Measurements from ENCODE around the gene HLA-A. TPM values are rescaled to one million over a fixed set of nuclear protein-coding genes. Genes with fewer than 3 reads are reported as not detected.

The HLA-A gene
- total and polyA plus RNA-seq, 2 of the 13 experiments (the other 11 are each of a cell fraction or from before 2014, with no cell fraction given): 345 to 527 TPM

DNA sequence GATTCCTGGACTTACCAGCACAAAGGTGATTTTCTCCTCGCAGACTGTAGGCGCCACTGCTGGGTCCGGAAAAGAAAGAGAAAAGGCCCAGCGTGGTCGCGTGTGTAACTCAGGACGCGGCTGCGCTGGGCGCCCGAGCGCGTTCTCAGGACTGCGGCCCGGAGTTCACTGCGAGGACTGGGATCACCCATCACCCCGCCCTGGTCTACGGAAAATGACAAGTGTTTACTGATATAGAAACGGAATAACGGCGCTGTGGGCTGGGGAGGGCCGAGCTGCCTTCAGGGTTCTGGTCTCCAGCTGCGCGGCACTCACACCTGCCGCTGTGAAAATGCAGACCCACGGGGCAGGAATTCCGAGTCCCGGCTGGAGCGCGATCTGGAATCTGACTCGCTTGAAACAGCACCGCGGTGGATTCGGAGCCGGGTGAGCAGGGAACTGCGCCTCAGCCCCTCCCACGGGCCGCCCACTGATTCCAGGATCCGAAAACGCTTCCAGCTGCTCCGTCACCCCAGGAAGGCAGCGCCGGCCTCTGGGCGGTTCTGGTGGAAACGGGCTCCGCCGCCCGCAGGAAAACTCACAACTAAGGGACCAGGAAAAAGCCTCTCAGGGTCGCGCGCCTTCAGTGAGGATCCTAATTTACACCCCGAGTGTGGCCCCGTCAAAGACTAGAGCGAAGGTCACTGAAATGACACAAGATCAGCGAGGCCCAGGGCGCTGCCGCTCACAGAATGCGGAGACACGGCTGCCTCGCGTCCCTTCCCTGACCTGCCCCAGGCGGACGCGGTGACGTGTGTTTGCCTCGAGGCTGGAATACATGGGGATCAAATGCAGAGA, 34.5 kb downstream of the HLA-A start (continued):
- TF ChIP-seq, protein P1, sequence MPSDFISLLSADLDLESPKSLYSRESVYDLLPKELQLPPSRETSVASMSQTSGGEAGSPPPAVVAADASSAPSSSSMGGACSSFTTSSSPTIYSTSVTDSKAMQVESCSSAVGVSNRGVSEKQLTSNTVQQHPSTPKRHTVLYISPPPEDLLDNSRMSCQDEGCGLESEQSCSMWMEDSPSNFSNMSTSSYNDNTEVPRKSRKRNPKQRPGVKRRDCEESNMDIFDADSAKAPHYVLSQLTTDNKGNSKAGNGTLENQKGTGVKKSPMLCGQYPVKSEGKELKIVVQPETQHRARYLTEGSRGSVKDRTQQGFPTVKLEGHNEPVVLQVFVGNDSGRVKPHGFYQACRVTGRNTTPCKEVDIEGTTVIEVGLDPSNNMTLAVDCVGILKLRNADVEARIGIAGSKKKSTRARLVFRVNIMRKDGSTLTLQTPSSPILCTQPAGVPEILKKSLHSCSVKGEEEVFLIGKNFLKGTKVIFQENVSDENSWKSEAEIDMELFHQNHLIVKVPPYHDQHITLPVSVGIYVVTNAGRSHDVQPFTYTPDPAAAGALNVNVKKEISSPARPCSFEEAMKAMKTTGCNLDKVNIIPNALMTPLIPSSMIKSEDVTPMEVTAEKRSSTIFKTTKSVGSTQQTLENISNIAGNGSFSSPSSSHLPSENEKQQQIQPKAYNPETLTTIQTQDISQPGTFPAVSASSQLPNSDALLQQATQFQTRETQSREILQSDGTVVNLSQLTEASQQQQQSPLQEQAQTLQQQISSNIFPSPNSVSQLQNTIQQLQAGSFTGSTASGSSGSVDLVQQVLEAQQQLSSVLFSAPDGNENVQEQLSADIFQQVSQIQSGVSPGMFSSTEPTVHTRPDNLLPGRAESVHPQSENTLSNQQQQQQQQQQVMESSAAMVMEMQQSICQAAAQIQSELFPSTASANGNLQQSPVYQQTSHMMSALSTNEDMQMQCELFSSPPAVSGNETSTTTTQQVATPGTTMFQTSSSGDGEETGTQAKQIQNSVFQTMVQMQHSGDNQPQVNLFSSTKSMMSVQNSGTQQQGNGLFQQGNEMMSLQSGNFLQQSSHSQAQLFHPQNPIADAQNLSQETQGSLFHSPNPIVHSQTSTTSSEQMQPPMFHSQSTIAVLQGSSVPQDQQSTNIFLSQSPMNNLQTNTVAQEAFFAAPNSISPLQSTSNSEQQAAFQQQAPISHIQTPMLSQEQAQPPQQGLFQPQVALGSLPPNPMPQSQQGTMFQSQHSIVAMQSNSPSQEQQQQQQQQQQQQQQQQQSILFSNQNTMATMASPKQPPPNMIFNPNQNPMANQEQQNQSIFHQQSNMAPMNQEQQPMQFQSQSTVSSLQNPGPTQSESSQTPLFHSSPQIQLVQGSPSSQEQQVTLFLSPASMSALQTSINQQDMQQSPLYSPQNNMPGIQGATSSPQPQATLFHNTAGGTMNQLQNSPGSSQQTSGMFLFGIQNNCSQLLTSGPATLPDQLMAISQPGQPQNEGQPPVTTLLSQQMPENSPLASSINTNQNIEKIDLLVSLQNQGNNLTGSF (CRISPR knock-in tag; IDR thresholded peaks at IDR 0.05): peak; percentile 49
- TF ChIP-seq CAMTA2 (CRISPR knock-in tag; IDR thresholded peaks at IDR 0.05; ENCODE audit: borderline replicate concordance) (no peak; the same call in 1 of the 2 replicates), GATAD2A (CRISPR knock-in tag; IDR thresholded peaks at IDR 0.05) (peak; percentile 72), ZSCAN21 (CRISPR knock-in tag; IDR thresholded peaks at IDR 0.05; ENCODE audit: borderline replicate concordance) (peak; percentile 42; the same call in 1 of the 2 replicates), ESRRA (CRISPR knock-in tag; IDR thresholded peaks at IDR 0.05; ENCODE audit: low read depth) (peak; percentile 29; the same call in 1 of the 2 replicates), ZC3H4 (CRISPR knock-in tag; IDR thresholded peaks at IDR 0.05; ENCODE audit: borderline replicate concordance) (no peak; the same call in 1 of the 2 replicates), IKZF4 (CRISPR knock-in tag; IDR thresholded peaks at IDR 0.05; ENCODE audit: borderline replicate concordance, low read depth, not compliant biosample characterization) (no peak), YEATS4 (CRISPR knock-in tag; IDR thresholded peaks at IDR 0.05; ENCODE audit: borderline replicate concordance) (peak; percentile 82), POGZ (CRISPR knock-in tag; IDR thresholded peaks at IDR 0.05) (0 out of 2 replicates have a peak, but pooled peaks have one; percentile 20), KLF6 (CRISPR knock-in tag; IDR thresholded peaks at IDR 0.05) (peak; percentile 86; the same call in 1 of the 2 replicates), NFE2 (CRISPR knock-in tag; IDR thresholded peaks at IDR 0.05) (no peak), CBFB (CRISPR knock-in tag; IDR thresholded peaks at IDR 0.05) (0 out of 2 replicates have a peak, but pooled peaks have one; percentile 7), ZFP37 (CRISPR knock-in tag; IDR thresholded peaks at IDR 0.05; ENCODE audit: borderline replicate concordance) (no peak), ZNF335 (CRISPR knock-in tag; IDR thresholded peaks at IDR 0.05) (no peak), ZNF3 (CRISPR knock-in tag; IDR thresholded peaks at IDR 0.05) (no peak), ZNF792 (CRISPR knock-in tag; IDR thresholded peaks at IDR 0.05) (peak; percentile 52)
- TF ChIP-seq, protein P2, sequence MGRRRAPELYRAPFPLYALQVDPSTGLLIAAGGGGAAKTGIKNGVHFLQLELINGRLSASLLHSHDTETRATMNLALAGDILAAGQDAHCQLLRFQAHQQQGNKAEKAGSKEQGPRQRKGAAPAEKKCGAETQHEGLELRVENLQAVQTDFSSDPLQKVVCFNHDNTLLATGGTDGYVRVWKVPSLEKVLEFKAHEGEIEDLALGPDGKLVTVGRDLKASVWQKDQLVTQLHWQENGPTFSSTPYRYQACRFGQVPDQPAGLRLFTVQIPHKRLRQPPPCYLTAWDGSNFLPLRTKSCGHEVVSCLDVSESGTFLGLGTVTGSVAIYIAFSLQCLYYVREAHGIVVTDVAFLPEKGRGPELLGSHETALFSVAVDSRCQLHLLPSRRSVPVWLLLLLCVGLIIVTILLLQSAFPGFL (CRISPR knock-in tag; IDR thresholded peaks at IDR 0.05): no peak
- TF ChIP-seq, protein P3, sequence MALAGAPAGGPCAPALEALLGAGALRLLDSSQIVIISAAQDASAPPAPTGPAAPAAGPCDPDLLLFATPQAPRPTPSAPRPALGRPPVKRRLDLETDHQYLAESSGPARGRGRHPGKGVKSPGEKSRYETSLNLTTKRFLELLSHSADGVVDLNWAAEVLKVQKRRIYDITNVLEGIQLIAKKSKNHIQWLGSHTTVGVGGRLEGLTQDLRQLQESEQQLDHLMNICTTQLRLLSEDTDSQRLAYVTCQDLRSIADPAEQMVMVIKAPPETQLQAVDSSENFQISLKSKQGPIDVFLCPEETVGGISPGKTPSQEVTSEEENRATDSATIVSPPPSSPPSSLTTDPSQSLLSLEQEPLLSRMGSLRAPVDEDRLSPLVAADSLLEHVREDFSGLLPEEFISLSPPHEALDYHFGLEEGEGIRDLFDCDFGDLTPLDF (CRISPR knock-in tag; IDR thresholded peaks at IDR 0.05): peak; percentile 60; the same call in 1 of the 2 replicates
- TF ChIP-seq, protein P4, sequence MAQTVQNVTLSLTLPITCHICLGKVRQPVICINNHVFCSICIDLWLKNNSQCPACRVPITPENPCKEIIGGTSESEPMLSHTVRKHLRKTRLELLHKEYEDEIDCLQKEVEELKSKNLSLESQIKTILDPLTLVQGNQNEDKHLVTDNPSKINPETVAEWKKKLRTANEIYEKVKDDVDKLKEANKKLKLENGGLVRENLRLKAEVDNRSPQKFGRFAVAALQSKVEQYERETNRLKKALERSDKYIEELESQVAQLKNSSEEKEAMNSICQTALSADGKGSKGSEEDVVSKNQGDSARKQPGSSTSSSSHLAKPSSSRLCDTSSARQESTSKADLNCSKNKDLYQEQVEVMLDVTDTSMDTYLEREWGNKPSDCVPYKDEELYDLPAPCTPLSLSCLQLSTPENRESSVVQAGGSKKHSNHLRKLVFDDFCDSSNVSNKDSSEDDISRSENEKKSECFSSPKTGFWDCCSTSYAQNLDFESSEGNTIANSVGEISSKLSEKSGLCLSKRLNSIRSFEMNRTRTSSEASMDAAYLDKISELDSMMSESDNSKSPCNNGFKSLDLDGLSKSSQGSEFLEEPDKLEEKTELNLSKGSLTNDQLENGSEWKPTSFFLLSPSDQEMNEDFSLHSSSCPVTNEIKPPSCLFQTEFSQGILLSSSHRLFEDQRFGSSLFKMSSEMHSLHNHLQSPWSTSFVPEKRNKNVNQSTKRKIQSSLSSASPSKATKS (CRISPR knock-in tag; IDR thresholded peaks at IDR 0.05): no peak

All from HepG2 (cell line).